ENCODE measurements around the gene FOXL3.
A peak's percentile ranks its signal among the peaks of the same experiment; 100 is the strongest.

FOXL3 gene

GRCh38 chr7:255038-255435, 34.9 kb upstream of the FOXL3 start:
- DNase-seq (ENCODE audit: low spot score) = no peak

GRCh38 chr7:255721-256361, 34.1 kb upstream of the FOXL3 start:
- no peak for DNase-seq (ENCODE audit: low spot score)

- no peak for DNase-seq (ENCODE audit: low spot score)
Observed at GRCh38 chr7:256461-256940, 33.5 kb upstream of the FOXL3 start.

- DNase-seq (ENCODE audit: low spot score) = no peak
Observed at GRCh38 chr7:256981-257646, 32.9 kb upstream of the FOXL3 start.

GRCh38 chr7:257647-257992, 32.4 kb upstream of the FOXL3 start:
- no peak for DNase-seq (ENCODE audit: low spot score)

- DNase-seq (ENCODE audit: low spot score) = no peak
Observed at GRCh38 chr7:258476-259190, 31.3 kb upstream of the FOXL3 start.

GRCh38 chr7:259191-259505, 30.8 kb upstream of the FOXL3 start:
- DNase-seq (ENCODE audit: low spot score) = no peak

- no peak for DNase-seq (ENCODE audit: low spot score)
Observed at GRCh38 chr7:259751-260405, 30.1 kb upstream of the FOXL3 start.

GRCh38 chr7:260441-261281, 29.3 kb upstream of the FOXL3 start:
- no peak for DNase-seq (ENCODE audit: low spot score)

- no peak for DNase-seq (ENCODE audit: low spot score)
Observed at GRCh38 chr7:261341-262250, 28.4 kb upstream of the FOXL3 start.

GRCh38 chr7:262251-262572, 27.8 kb upstream of the FOXL3 start:
- no peak for DNase-seq (ENCODE audit: low spot score)

- DNase-seq (ENCODE audit: low spot score) = peak; percentile 75
Observed at GRCh38 chr7:262631-263311, 27.2 kb upstream of the FOXL3 start.

- DNase-seq (ENCODE audit: low spot score) = peak; percentile 69
Observed at GRCh38 chr7:263483-264351, 26.3 kb upstream of the FOXL3 start.

GRCh38 chr7:264541-265191, 25.3 kb upstream of the FOXL3 start:
- no peak for DNase-seq (ENCODE audit: low spot score)

- DNase-seq (ENCODE audit: low spot score) = no peak
Observed at GRCh38 chr7:265192-265997, 24.6 kb upstream of the FOXL3 start.

- DNase-seq (ENCODE audit: low spot score) = no peak
Observed at GRCh38 chr7:265998-266850, 23.7 kb upstream of the FOXL3 start.

Measured in NAMALWA (cell line).